Aorta (tissue), 5 donors: ENCODE measurements around the gene DUSP10. TPM values are rescaled to one million over a fixed set of nuclear protein-coding genes. Genes with fewer than 3 reads are reported as not detected.

Source experiments
- ATAC-seq: fragments of 200-7000 bp; cut with Tn5 transposase; one replicate; pipeline ENCODE4 v1.9.1; 2022; ENCODE audit warnings: moderate library complexity; ENCODE audit not compliant: low FRiP score
- DNase-seq, 2 donors: peaks; one replicate each; pipeline ENCODE4 v3.0.0-alpha.2; 2020
- H3K27ac ChIP-seq, 2 donors: one replicate each; pipeline ENCODE4 v1.5.1; 2013; ENCODE audit warnings: low read length in 2 of 2, mild to moderate bottlenecking in 2 of 2, moderate library complexity in 2 of 2, control low read depth in 1 of 2, inconsistent platforms in 1 of 2, low read depth in 1 of 2
- H3K27me3 ChIP-seq, 2 donors: one replicate each; pipeline ENCODE4 v1.6.1; 2013; ENCODE audit warnings: control low read depth in 1 of 2, low read length in 1 of 2, mild to moderate bottlenecking in 1 of 2, moderate library complexity in 1 of 2; ENCODE audit not compliant: insufficient read depth in 2 of 2, control insufficient read depth in 1 of 2
- H3K36me3 ChIP-seq, 2 donors: one replicate each; pipeline ENCODE4 v1.6.1; 2013; ENCODE audit warnings: control low read depth in 1 of 2, low read length in 1 of 2, mild to moderate bottlenecking in 1 of 2; ENCODE audit not compliant: insufficient read depth in 2 of 2, control insufficient read depth in 1 of 2
- H3K4me1 ChIP-seq, 2 donors: one replicate each; pipeline ENCODE4 v1.6.1; 2013; ENCODE audit warnings: low read length in 2 of 2, control low read depth in 1 of 2, mild to moderate bottlenecking in 1 of 2, moderate library complexity in 1 of 2; ENCODE audit not compliant: insufficient read depth in 2 of 2, control insufficient read depth in 1 of 2
- H3K4me3 ChIP-seq, 2 donors: one replicate each; pipeline ENCODE4 v1.5.1; 2013; ENCODE audit warnings: low read length in 2 of 2, control low read depth in 1 of 2, mild to moderate bottlenecking in 1 of 2
- H3K9me3 ChIP-seq: one replicate; pipeline ENCODE4 v1.6.1; 2013; ENCODE audit warnings: mild to moderate bottlenecking, low read length; ENCODE audit not compliant: control insufficient read depth
- WGBS, 2 donors: extraction: QIAGEN DNeasy Blood & Tissue Kit; methylation state at CpG; one replicate each; pipeline ENCODE4 v1.1.7; 2013; 5-methylcytosine and 5-hydroxymethylcytosine counted together
- intact Hi-C, 2 donors: fragments of 100-400 bp; cut with DNase I; formaldehyde crosslinking; loops; one replicate each; pipeline versions ENCODE4 v1.14.2 to v1.15.0; 2022
- polyA plus RNA-seq, 2 donors: library from polyadenylated mRNA; stranded (reverse); fragments of 200-250 nt; gene quantifications; one replicate each; pipeline ENCODE4 v1.2.3, GENCODE V29; 2013
- total RNA-seq, 2 donors: library from RNA; stranded (reverse); fragmentation: NEBNext Ultra II Directional; extraction: Animal tissue kit (Norgen Biotek cat#: 25700); gene quantifications; one replicate each; pipeline ENCODE4 v1.2.1, GENCODE V29; 2021
- donor health status: healthy with polysubstance abuse.
- donor health status: Bipolar disorder and iron deficiency.
- donor health status: DM: no; HTN: no; CAD: no.
- donor health status: DM: no; HTN: no; CAD: no.
- donor health status: DM: yes; HTN: yes; CAD: no.

DUSP10 gene
- total and polyA plus RNA-seq, 4 donors = 0.33 to 5.4 (median 4.8) TPM

DNA sequence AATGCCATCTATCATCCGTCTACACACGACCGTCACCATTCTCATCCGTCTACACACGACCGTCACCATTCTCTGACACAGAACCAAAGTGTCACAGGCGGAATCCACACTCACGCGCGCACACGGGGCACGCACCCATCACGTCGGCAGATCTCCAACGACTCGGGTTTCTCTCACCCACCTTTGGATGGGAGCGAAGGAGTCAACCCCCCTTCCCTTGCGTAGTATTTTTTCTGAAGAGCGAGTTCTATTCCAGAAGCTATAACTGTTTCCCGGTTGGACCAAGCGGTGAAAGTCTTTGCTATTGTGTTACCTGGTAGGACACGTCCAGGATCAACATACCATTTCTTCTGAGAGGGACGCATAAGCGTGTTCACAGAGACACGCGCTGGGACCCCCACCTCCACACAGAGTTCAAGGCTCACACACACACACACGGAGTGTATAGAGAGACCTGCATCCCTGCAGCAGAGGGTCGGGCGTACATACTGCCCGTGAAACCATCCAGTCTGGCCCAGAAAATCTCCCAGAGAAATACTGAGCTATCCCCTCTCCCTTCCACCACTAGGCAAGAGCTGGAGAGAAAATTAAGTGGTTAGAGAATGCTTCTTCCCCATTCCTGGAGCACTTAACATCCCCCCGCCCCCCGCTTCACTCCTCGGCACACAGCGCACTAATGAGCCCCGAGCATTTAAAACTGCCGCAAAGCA lies 741 bp downstream of the DUSP10 start:
- H3K27me3 ChIP-seq = no peaks in the 10 kb centered on the region
- intact Hi-C loops = loop anchor here in 1 of 2 donors (10.0 kb wide), 1 partner anchor 254 kb away; no protein-coding TSS in a partner anchor
- H3K4me3 ChIP-seq = peak overlapping the region; percentile 77 to 90
- peak in 1 of 2 donors; percentile 69 for DNase-seq
- H3K36me3 ChIP-seq = no peaks in the 10 kb centered on the region
- no peaks in the 10 kb centered on the region for H3K9me3 ChIP-seq
- H3K27ac ChIP-seq = no peak overlapping the region
- no peaks in the 10 kb centered on the region for H3K4me1 ChIP-seq
- 0 to 1% methylated on average over 34 to 36 of the region's 36 CpGs for WGBS, 2 donors
- ATAC-seq = peak; percentile 23

DNA sequence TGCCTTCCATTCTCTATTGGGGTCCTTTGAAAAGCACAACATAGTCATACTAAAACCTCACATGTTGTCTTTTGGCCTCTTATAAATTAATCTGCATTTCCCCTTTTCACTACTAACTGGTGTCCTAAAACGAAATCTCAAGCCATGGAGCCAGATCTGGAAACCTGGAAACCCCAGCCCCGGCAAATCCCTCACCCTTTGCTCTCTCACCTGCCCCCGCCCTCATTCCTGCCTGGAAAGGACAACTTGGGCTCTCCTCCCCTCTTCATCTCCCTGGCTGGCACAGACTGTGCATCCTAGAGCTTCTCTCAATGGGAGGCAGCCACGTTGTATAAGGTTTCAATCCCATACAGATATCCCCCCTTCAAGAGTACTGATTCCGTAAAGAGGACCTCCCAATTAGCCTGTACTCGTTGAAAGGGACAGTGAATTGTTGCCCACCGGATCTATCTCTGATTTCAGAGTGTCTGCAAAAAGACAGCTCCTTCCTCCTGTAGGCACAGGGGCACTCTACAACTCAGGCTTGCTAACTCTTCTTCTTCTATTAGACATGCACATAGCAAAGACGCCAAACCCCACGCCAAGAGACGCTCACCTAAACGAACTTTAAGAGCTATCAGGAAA lies 1.4 kb downstream of the DUSP10 start:
- WGBS, 2 donors = 35 to 36% methylated on average over 11 of the region's 11 CpGs
- no peaks in the 10 kb centered on the region for H3K36me3 ChIP-seq

DNA sequence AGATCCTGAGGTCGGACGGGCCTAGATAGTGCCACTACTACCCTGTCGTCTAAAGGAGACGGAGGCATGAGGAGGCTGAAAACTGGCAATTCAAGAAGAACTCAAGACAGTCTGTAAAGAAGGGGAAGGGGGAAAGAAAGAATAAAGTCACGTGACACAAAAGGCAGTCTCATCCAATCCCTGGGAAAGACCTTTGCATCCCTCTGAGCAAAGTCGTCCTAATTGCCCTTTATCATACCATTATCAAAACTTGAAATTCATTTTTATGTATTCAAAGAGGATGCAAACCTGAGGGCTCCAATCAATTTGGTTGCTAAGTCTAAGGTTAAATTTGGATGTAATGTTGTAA lies 2.2 kb downstream of the DUSP10 start:
- Histone ChIP-seq H3K4me3 (no peak overlapping the region), H3K27me3 (no peaks in the 10 kb centered on the region), H3K36me3 (no peaks in the 10 kb centered on the region), H3K4me1 (no peaks in the 10 kb centered on the region), H3K9me3 (no peaks in the 10 kb centered on the region), H3K27ac (no peak overlapping the region)
- DNase-seq = no peak
- no peak for ATAC-seq
- intact Hi-C loops = loop anchor here in 1 of 2 donors (10.0 kb wide), 1 partner anchor 255 kb away; no protein-coding TSS in a partner anchor
- WGBS, 2 donors = 95 to 98% methylated on average over 6 of the region's 6 CpGs

More for the DNA sequence above, 1.4 kb downstream of the DUSP10 start:
- no peaks in the 10 kb centered on the region for H3K4me1 ChIP-seq
- peak overlapping the region; percentile 77 to 90 for H3K4me3 ChIP-seq
- no peaks in the 10 kb centered on the region for H3K27me3 ChIP-seq
- ATAC-seq (no peak), DNase-seq (no peak)
- intact Hi-C loops = loop anchor here in 1 of 2 donors (10.0 kb wide), 1 partner anchor 254 kb away; no protein-coding TSS in a partner anchor
- H3K9me3 ChIP-seq = no peaks in the 10 kb centered on the region
- H3K27ac ChIP-seq = no peak overlapping the region

DNA sequence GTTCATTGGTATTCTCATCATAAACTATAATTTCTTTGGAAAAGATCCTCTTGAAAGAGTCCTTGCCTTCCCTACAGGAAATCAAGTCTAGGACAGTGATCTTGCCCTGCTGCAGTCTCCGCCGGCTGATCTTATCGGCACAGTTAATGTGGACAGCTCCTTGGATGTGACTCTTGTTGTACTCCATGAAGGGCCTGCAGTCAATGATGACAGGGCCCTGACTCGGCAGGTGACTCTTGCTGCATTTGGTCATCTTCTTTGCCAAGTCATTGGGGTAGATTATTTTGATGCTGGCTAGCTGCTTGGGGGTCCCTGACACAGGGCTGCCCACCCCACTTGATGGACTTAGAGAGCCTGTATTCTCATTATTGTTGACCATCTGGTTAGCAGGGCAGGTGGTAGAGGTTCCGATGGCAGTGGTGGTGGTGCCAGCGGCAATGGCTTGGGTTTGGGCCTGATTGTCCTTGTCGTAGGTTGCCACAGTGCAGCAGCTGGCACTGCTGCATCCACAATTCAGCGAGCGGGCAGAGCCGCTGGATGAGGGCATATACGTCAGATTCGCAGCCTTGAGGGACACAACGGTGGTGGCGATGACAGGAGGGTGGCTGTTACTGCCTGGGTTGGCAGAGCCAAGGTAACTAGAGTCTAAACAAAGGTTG lies 2.7 kb downstream of the DUSP10 start:
- DNase-seq = no peak
- Histone ChIP-seq H3K4me3 (no peak overlapping the region), H3K9me3 (no peaks in the 10 kb centered on the region), H3K4me1 (no peaks in the 10 kb centered on the region), H3K36me3 (no peaks in the 10 kb centered on the region), H3K27ac (no peak overlapping the region), H3K27me3 (no peaks in the 10 kb centered on the region)
- intact Hi-C loops = no loop called here
- 97 to 99% methylated on average over 14 of the region's 14 CpGs for WGBS, 2 donors
- ATAC-seq = no peak

DNA sequence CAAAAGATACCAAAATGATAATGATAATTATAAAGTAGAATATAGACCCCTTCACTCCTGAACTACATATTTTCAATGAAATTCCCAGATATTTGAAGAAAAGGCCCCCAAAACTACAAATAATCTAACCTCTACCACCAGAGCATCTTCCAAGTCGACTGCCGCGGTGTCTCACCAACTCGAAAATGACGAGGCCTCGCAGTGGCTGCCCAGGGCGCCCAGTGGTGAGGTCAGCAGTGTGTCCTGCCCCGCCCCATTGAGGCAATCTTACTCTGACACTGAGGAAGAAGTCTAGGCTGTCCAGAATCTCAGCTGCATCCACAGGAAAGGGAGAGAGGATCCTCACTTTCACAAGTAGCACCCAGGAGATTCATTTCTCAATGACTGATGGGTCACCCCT lies 5.2 kb downstream of the DUSP10 start:
- ATAC-seq = no peak
- 98 to 99% methylated on average over 8 of the region's 8 CpGs for WGBS, 2 donors
- DNase-seq = no peak
- Histone ChIP-seq H3K4me1 (no peaks in the 10 kb centered on the region), H3K27me3 (no peaks in the 10 kb centered on the region), H3K9me3 (no peaks in the 10 kb centered on the region), H3K4me3 (no peak overlapping the region), H3K36me3 (no peaks in the 10 kb centered on the region), H3K27ac (no peak overlapping the region)
- intact Hi-C loops = no loop called here

DNA sequence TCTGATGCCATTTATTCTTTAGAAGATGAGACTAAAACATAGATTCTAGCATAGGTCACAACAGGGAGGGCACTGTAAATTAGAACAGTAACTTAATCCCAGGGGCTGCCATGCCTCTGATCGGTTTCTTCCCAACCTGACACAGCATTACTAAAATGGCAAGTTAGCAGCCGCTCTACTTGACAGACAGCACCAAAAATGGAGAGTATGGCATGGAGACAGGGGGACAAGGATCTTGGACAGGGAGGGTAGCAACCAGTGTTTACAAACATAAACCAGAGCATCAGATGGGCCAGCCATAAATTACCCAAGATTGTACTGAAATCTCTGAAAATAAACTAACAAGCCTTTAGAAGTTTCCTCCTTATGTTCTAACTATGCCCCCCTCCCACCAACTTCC lies 5.9 kb downstream of the DUSP10 start:
- DNase-seq (no peak), ATAC-seq (no peak)
- 88 to 96% methylated on average over 2 of the region's 2 CpGs for WGBS, 2 donors
- Histone ChIP-seq H3K4me1 (no peaks in the 10 kb centered on the region), H3K27ac (no peak overlapping the region), H3K9me3 (no peaks in the 10 kb centered on the region), H3K4me3 (no peak overlapping the region), H3K36me3 (no peaks in the 10 kb centered on the region), H3K27me3 (no peaks in the 10 kb centered on the region)
- intact Hi-C loops = no loop called here

DNA sequence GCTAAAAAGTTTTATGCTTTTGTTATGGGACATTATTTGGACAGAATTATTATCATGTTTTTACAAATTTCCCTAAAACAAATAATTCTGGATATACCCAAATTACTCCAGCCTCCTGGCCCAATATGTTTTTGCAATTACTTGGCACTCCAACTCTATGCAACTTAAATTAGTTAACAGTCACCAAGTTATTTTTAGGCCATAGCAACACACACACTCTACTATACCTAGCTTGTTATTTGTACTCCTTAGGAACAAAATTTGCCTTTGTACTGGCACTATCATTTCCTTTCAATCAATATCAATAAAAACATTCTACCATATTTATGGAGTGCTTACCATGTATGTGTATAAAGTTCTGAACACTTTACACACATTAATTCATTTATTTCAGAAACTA lies 7.7 kb downstream of the DUSP10 start:
- no peak overlapping the region for H3K4me3 ChIP-seq
- H3K27me3 ChIP-seq = no peaks in the 10 kb centered on the region
- ATAC-seq (no peak), DNase-seq (no peak)
- no peaks in the 10 kb centered on the region for H3K4me1 ChIP-seq
- intact Hi-C loops = no loop called here
- no peak overlapping the region for H3K27ac ChIP-seq
- no peaks in the 10 kb centered on the region for H3K36me3 ChIP-seq
- no peaks in the 10 kb centered on the region for H3K9me3 ChIP-seq

DNA sequence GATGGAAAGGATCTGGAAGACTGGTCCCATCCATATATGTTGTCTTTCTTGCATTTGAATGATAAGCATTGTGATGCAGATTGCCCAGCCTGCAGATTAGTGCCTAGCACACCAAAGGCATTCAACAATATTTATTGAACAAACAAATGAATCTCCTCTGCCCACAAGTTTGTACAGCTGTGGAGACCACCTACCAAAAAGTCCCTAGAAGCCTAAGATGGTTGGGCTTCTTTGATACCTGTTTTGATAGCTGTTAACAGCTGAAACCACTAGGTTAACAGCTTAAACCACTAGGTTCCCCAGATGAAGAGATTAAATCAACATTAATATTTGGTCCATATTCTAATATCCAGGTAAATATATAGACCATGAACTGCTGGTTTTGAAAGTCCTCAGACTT lies 9.8 kb downstream of the DUSP10 start:
- DNase-seq (no peak), ATAC-seq (no peak)
- no peak overlapping the region for H3K4me3 ChIP-seq
- no peaks in the 10 kb centered on the region for H3K4me1 ChIP-seq
- H3K27ac ChIP-seq = no peak overlapping the region
- no peaks in the 10 kb centered on the region for H3K36me3 ChIP-seq
- no peaks in the 10 kb centered on the region for H3K27me3 ChIP-seq
- H3K9me3 ChIP-seq = no peaks in the 10 kb centered on the region
- intact Hi-C loops = no loop called here
